CD4-positive, alpha-beta T cell treated with Interleukin-6 for 4 hours (primary cell): ENCODE measurements around the gene LENG9.
"Not testable (repeated sequence)": the region's sequence is repeated elsewhere in the genome, so short reads cannot be mapped to it uniquely, and the experiment has no call there.

Source experiments
- DNase-seq: peaks from one replicate; pipeline ENCODE4 v3.0.0-alpha.2; 2020; ENCODE audit warnings: mixed read lengths

LENG9 gene

GRCh38 chr19:54463531-54464043 is at the start of gene LENG9:
TSS of gene LENG9 (minus strand) at chr19:54463778. CDS start at chr19:54463526, 252 bp downstream.
- peak; percentile 93 for DNase-seq

- not testable (repeated sequence) for DNase-seq
These were observed 45.8 kb upstream of the LENG9 start for GRCh38 chr19:54509200-54509940.

- not testable (repeated sequence) for DNase-seq
These were observed 44.9 kb upstream of the LENG9 start for GRCh38 chr19:54508487-54508886.

GRCh38 chr19:54507824-54508223 is 44.2 kb upstream of the LENG9 start:
- no peak for DNase-seq

GRCh38 chr19:54507038-54507717 is 43.6 kb upstream of the LENG9 start:
- DNase-seq: not testable (repeated sequence)

- DNase-seq: no peak
These were observed 42.5 kb upstream of the LENG9 start for GRCh38 chr19:54506079-54506478.

GRCh38 chr19:54505542-54505941 is 42.0 kb upstream of the LENG9 start:
- not testable (repeated sequence) for DNase-seq

GRCh38 chr19:54502518-54503048 is 39.0 kb upstream of the LENG9 start, which contains the start of gene LAIR2:
TSS of gene LAIR2 (plus strand) at chr19:54502831. CDS start at chr19:54502919, 88 bp downstream.
- DNase-seq: no peak

GRCh38 chr19:54498451-54498772 is 34.8 kb upstream of the LENG9 start:
- not testable (repeated sequence) for DNase-seq

GRCh38 chr19:54497747-54498450 is 34.3 kb upstream of the LENG9 start:
- peak; percentile 9 for DNase-seq

GRCh38 chr19:54495284-54495683 is 31.7 kb upstream of the LENG9 start:
- not testable (repeated sequence) for DNase-seq

GRCh38 chr19:54493967-54494585 is 30.5 kb upstream of the LENG9 start:
- DNase-seq: no peak

GRCh38 chr19:54493056-54493455 is 29.5 kb upstream of the LENG9 start:
- not testable (repeated sequence) for DNase-seq

GRCh38 chr19:54492568-54492967 is 29.0 kb upstream of the LENG9 start:
- no peak for DNase-seq

- DNase-seq: no peak
These were observed 26.2 kb upstream of the LENG9 start for GRCh38 chr19:54489766-54490165.

- DNase-seq: no peak
These were observed 25.8 kb upstream of the LENG9 start for GRCh38 chr19:54489341-54489740.

- no peak for DNase-seq
These were observed 22.3 kb upstream of the LENG9 start for GRCh38 chr19:54485851-54486250.

GRCh38 chr19:54484451-54484850 is 20.9 kb upstream of the LENG9 start:
- DNase-seq: no peak

- no peak for DNase-seq
These were observed 19.3 kb upstream of the LENG9 start for GRCh38 chr19:54482889-54483288.

GRCh38 chr19:54481326-54481930 is 17.9 kb upstream of the LENG9 start:
- DNase-seq: peak; percentile 51

- DNase-seq: no peak
These were observed 16.5 kb upstream of the LENG9 start for GRCh38 chr19:54480051-54480450.

- peak; percentile 28 for DNase-seq
These were observed 15.2 kb upstream of the LENG9 start for GRCh38 chr19:54478677-54479266.
